Naive thymus-derived CD4-positive, alpha-beta T cell (primary cell): ENCODE data around the gene CLSTN1. TPM values are rescaled to one million over a fixed set of nuclear protein-coding genes. Genes with fewer than 3 reads are reported as not detected.

Experiments used
- ATAC-seq: fragments of 150-1000 bp; cut with Tn5 transposase; 2 replicates; pipeline ENCODE4 v1.10.0; 2021; ENCODE audit warnings: mild to moderate bottlenecking, moderate library complexity
- CTCF ChIA-PET: fragments of 350-600 bp; sonication (Branson Sonifier 250); formaldehyde crosslinking; loops from one replicate; lab custom pipeline; 2021; ENCODE audit warnings: antibody characterized with exemption; lab: Charles Lee
- POLR2A ChIA-PET: fragments of 350-600 bp; sonication (Branson Sonifier 250); formaldehyde crosslinking; loops from one replicate; lab custom pipeline; 2021; ENCODE audit warnings: antibody characterized with exemption, inconsistent platforms; lab: Charles Lee
- DNase-seq, 9 donors: peaks; one replicate each; pipeline versions ENCODE4 v3.0.0 to v3.0.0-alpha.2; 2020 to 2022; ENCODE audit warnings: mixed read lengths in 1 of 9
- H3K27ac ChIP-seq: one replicate; pipeline ENCODE4 v1.7.0; 2013; ENCODE audit warnings: mild to moderate bottlenecking, low read depth, low read length, moderate library complexity
- H3K27me3 ChIP-seq, 2 donors: one replicate each; pipeline ENCODE4 v1.7.0; 2013; ENCODE audit warnings: low read length in 2 of 2, mild to moderate bottlenecking in 2 of 2, moderate library complexity in 2 of 2; ENCODE audit not compliant: control insufficient read depth in 2 of 2, insufficient read depth in 2 of 2
- H3K36me3 ChIP-seq, 3 experiments: 1 replicate in 2 of 3; 2 replicates in 1 of 3; pipeline ENCODE4 v1.7.0; 2013; ENCODE audit warnings: low read length in 3 of 3, mild to moderate bottlenecking in 3 of 3, moderate library complexity in 1 of 3; ENCODE audit not compliant: insufficient read depth in 3 of 3, control insufficient read depth in 2 of 3
- H3K4me1 ChIP-seq, 2 donors: one replicate each; pipeline ENCODE4 v1.7.0; 2013; ENCODE audit warnings: low read length in 2 of 2, mild to moderate bottlenecking in 2 of 2, moderate library complexity in 1 of 2; ENCODE audit not compliant: control insufficient read depth in 2 of 2, insufficient read depth in 2 of 2
- H3K4me3 ChIP-seq: 2 replicates; pipeline ENCODE4 v1.7.0; 2013; ENCODE audit warnings: mild to moderate bottlenecking, low read length
- H3K9me3 ChIP-seq, 3 experiments: 1 replicate in 2 of 3; 2 replicates in 1 of 3; pipeline ENCODE4 v1.7.0; 2013; ENCODE audit warnings: low read length in 3 of 3; ENCODE audit not compliant: control insufficient read depth in 2 of 3
- H3K27ac Mint-ChIP-seq, 9 donors: one replicate each; pipeline ENCODE4 v1.8.0; 2020 to 2022; ENCODE audit warnings: mixed read lengths in 9 of 9, mild to moderate bottlenecking in 8 of 9, moderate library complexity in 5 of 9, inconsistent platforms in 2 of 9
- H3K27me3 Mint-ChIP-seq, 5 donors: one replicate each; pipeline ENCODE4 v1.8.0; 2021 to 2022; ENCODE audit warnings: mixed read lengths in 5 of 5, mild to moderate bottlenecking in 1 of 5
- H3K36me3 Mint-ChIP-seq, 5 donors: one replicate each; pipeline ENCODE4 v1.8.0; 2020 to 2022; ENCODE audit warnings: mixed read lengths in 5 of 5, mild to moderate bottlenecking in 3 of 5, inconsistent platforms in 1 of 5
- H3K4me1 Mint-ChIP-seq, 7 donors: one replicate each; pipeline ENCODE4 v1.8.0; 2020 to 2022; ENCODE audit warnings: mixed read lengths in 7 of 7, mild to moderate bottlenecking in 3 of 7, inconsistent platforms in 1 of 7
- H3K4me3 Mint-ChIP-seq, 10 donors: one replicate each; pipeline ENCODE4 v1.8.0; 2020 to 2022; ENCODE audit warnings: mild to moderate bottlenecking in 10 of 10, mixed read lengths in 10 of 10, moderate library complexity in 6 of 10, inconsistent platforms in 2 of 10
- H3K9me3 Mint-ChIP-seq, 11 donors: one replicate each; pipeline ENCODE4 v1.8.0; 2020 to 2022; ENCODE audit warnings: mixed read lengths in 11 of 11, mild to moderate bottlenecking in 4 of 11, inconsistent platforms in 1 of 11, moderate library complexity in 1 of 11
- intact Hi-C, 2 donors: fragments of 100-400 bp; cut with micrococcal nuclease; formaldehyde crosslinking; loops; one replicate each; pipeline ENCODE4 v1.15.1; 2023
- polyA plus RNA-seq, 2 donors: library from polyadenylated mRNA; unstranded; fragments of 300-500 nt; fragmentation: Illumina TruSeq; gene quantifications; one replicate each; pipeline ENCODE4 v1.2.3, GENCODE V29; 2021
- total RNA-seq, 6 experiments: library from RNA in 5 of 6; stranded (reverse) in 5 of 6; gene quantifications; 1 replicate in 5 of 6; 2 replicates in 1 of 6; pipeline ENCODE4 v1.2.3 and lab custom pipeline; 2021 to 2026

CLSTN1 gene
- total and polyA plus RNA-seq, 7 experiments from 2014 or later: 16.9 to 116 (median 78.3) TPM

DNA sequence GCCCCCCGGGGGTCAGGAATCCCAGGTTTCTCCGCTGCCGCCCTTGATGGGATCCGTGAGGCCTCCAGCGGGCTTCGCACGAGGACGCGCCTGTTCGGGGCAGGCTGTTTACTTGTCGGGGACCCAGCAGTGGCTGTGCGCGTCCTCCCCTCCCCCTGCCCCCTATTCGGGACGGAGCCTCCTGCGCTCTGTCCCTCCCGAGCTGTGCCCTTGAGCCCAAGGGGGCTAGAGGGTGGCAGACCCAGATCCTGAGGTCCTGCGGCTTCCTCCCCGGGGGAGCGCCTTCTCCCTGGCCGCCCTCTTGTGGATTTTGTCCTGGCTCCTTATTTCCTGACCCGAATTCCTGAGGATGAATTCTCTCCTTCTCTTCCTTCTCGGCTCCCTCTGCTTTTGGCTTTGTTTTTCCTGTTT is 133.8 kb downstream of the CLSTN1 start:
- Mint-ChIP-seq H3K4me1 (peaks cover 41 to 84% (median 74%) of the 10 kb centered on the region in 7 donors), H3K27me3 (no peaks in the 10 kb centered on the region), H3K4me3 (peak overlapping the region; percentile 89 to 98 (median 95)), H3K36me3 (peaks cover 4 to 33% (median 16%) of the 10 kb centered on the region in 5 donors), H3K27ac (peak overlapping the region; percentile 78 to 93 (median 82)), H3K9me3 (peaks cover 0 to 2% (median 0%) of the 10 kb centered on the region in 11 donors)
- H3K36me3 ChIP-seq: peaks cover 3 to 32% (median 8%) of the 10 kb centered on the region in 3 experiments
- no peak for ATAC-seq
- no peaks in the 10 kb centered on the region for H3K9me3 ChIP-seq
- H3K27me3 ChIP-seq: no peaks in the 10 kb centered on the region
- H3K4me1 ChIP-seq: peaks cover 48 to 55% of the 10 kb centered on the region in 2 donors
- POLR2A ChIA-PET: interaction anchor here (0.8 to 9.8 kb wide), 11 partner anchors 11 to 61 kb away, joined by 3 to 130 read pairs (median 9); partner anchors contain the start of gene PIK3CD
- peak overlapping the region; percentile 54 for H3K4me3 ChIP-seq
- peak overlapping the region; percentile 66 for H3K27ac ChIP-seq
- CTCF ChIA-PET: interaction anchor here (1.3 to 4.6 kb wide), 3 partner anchors 31 to 62 kb away, joined by 4 to 28 read pairs (median 7); no protein-coding TSS in a partner anchor
- DNase-seq: peak in 1 of 9 donors; percentile 13
- intact Hi-C loops: loop anchor here (1.0 to 5.0 kb wide), 8 partner anchors 11 to 101 kb away; partner anchors contain the start of gene TMEM201 (in 1 of the 2)

DNA sequence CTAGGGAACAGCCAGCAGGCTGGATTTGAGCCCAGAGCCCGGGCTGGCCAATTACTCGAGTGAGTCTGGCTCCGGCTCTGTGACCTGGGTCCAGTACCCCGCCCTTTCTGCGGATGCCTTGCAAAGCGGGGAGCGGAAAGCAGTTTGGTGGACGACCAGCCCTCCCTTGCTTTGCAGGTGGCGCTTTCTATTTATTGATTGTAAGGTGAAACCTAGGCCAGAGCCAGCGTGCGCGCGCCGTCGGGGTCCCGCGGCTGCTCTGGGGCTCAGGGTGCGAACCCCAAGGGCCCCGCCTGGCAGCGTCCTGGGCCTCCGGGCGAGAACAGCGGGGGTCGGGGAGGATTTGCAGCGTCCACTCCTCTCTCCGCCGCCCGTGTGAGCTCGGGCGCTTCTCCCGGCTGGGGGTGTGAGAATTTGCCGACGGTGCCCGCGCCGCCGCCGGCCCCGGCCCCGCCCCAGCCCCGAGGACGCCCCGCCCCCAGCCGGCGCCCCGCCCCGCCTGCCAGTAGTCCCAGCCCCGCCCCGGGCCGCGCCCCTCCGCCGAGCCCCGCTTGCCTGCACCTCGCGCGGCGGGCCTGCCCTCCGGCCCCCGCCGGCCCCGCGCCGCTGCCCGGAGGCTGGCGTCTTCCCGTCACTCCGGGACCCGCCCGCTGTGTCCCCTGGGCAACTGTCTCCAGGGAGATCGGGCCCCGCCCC is 134.6 kb downstream of the CLSTN1 start:
- Mint-ChIP-seq H3K9me3 (peaks cover 0 to 2% (median 0%) of the 10 kb centered on the region in 11 donors), H3K4me1 (peaks cover 36 to 85% (median 73%) of the 10 kb centered on the region in 7 donors), H3K4me3 (peak overlapping the region; percentile 80 to 90 (median 87)), H3K36me3 (peaks cover 0 to 30% (median 13%) of the 10 kb centered on the region in 5 donors), H3K27ac (peak overlapping the region in 8 of 9 donors; percentile 59 to 90 (median 78)), H3K27me3 (no peaks in the 10 kb centered on the region)
- H3K9me3 ChIP-seq: no peaks in the 10 kb centered on the region
- H3K4me1 ChIP-seq: peaks cover 53 to 59% of the 10 kb centered on the region in 2 donors
- DNase-seq (peak; percentile 62 to 89 (median 82)), ATAC-seq (peak; percentile 93)
- peaks cover 3 to 23% (median 8%) of the 10 kb centered on the region in 3 experiments for H3K36me3 ChIP-seq
- peak overlapping the region; percentile 50 for H3K4me3 ChIP-seq
- ChIA-PET CTCF (interaction anchor here (1.4 to 4.6 kb wide), 3 partner anchors 14 to 61 kb away, joined by 5 to 28 read pairs (median 8); partner anchors contain the start of gene PIK3CD), POLR2A (interaction anchor here (0.6 to 9.8 kb wide), 10 partner anchors 14 to 130 kb away, joined by 3 to 130 read pairs (median 5); partner anchors contain the start of gene PIK3CD)
- H3K27me3 ChIP-seq: no peaks in the 10 kb centered on the region
- peak overlapping the region; percentile 70 for H3K27ac ChIP-seq
- intact Hi-C loops: loop anchor here (1.0 to 5.0 kb wide), 7 partner anchors 28 to 100 kb away; partner anchors contain the start of gene TMEM201 (in 1 of the 2)

DNA sequence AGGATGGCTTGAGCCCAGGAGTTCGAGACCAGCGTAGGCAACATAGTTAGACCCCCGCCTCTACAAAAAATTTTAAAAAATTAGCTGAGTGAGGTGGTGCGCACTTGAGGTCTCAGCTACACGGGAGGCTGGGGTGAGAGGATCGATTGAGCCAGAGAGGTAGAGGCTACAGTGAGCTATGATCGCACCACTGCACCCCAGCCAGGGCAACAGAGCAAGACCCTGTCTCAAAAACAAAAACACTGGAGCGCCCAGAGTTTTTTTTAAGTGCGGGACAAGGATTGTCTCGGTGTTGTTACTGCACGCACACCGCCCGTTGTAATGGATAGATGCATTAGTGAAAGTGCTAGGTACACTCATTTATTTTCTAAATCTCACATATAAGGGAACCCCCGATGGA is 135.2 kb downstream of the CLSTN1 start:
- ATAC-seq: no peak
- Mint-ChIP-seq H3K4me3 (peak overlapping the region; percentile 80 to 90 (median 87)), H3K9me3 (peaks cover 0 to 2% (median 0%) of the 10 kb centered on the region in 11 donors), H3K4me1 (peaks cover 36 to 85% (median 73%) of the 10 kb centered on the region in 7 donors), H3K27ac (peak overlapping the region; percentile 59 to 90 (median 76)), H3K36me3 (peaks cover 0 to 30% (median 12%) of the 10 kb centered on the region in 5 donors), H3K27me3 (no peaks in the 10 kb centered on the region)
- peak overlapping the region; percentile 50 for H3K4me3 ChIP-seq
- H3K27ac ChIP-seq: peak overlapping the region; percentile 70
- no peaks in the 10 kb centered on the region for H3K27me3 ChIP-seq
- peaks cover 53 to 64% of the 10 kb centered on the region in 2 donors for H3K4me1 ChIP-seq
- ChIA-PET CTCF (interaction anchor here (1.1 to 4.6 kb wide), 4 partner anchors 11 to 61 kb away, joined by 3 to 28 read pairs (median 6); partner anchors contain the start of gene PIK3CD), POLR2A (interaction anchor here (0.6 to 9.8 kb wide), 11 partner anchors 11 to 131 kb away, joined by 3 to 130 read pairs (median 6); partner anchors contain the start of gene PIK3CD)
- peaks cover 3 to 22% (median 8%) of the 10 kb centered on the region in 3 experiments for H3K36me3 ChIP-seq
- H3K9me3 ChIP-seq: no peaks in the 10 kb centered on the region
- intact Hi-C loops: loop anchor here (2.0 to 5.0 kb wide), 3 partner anchors 39 to 100 kb away; partner anchors contain the start of gene TMEM201 (in 1 of the 2)
- no peak for DNase-seq

DNA sequence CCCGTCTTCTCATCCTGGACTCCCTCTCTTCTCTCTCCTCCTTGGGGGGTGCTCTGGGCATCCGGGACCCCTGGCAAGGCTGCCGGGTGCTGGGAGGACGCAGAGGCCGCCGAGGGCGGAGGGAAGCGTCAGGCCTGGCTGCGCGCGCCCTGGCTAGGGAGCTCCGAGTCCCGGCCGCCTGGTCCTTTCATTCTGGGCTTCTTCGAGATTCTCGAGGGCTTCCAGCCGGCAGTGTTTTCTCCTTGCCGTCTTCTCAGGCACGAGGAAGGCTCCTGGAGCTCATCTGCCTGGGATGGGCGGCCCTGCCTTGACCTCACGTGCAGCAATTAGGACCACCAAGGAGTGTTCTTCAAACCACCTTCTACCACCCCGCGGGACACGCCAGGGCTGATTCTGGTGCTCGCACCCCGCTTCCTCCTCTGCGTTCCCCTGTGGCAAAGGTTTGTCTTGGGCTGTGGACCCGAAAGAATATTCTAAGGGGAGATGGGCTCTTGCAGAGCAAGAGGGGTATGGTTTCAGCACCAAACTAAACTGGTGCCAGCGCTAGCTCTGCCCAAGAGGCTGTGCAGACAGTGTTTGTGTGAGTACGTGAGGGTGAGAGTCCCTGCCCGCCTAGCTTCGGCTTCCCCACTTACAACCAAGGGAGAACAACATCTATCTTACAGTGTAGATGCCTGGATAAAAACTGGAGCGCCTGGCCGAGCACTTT is 135.7 kb downstream of the CLSTN1 start:
- H3K4me3 ChIP-seq: peak overlapping the region; percentile 50
- H3K36me3 ChIP-seq: peaks cover 3 to 21% (median 8%) of the 10 kb centered on the region in 3 experiments
- peak overlapping the region; percentile 70 for H3K27ac ChIP-seq
- ChIA-PET POLR2A (interaction anchor here (0.6 to 9.8 kb wide), 13 partner anchors 12 to 132 kb away, joined by 3 to 130 read pairs (median 4); partner anchors contain the start of gene PIK3CD), CTCF (interaction anchor here (0.6 to 4.6 kb wide), 6 partner anchors 10 to 168 kb away, joined by 3 to 28 read pairs (median 4); partner anchors contain the start of gene PIK3CD)
- intact Hi-C loops: loop anchor here (1.0 to 5.0 kb wide), 6 partner anchors 19 to 222 kb away; partner anchors contain the start of genes CTNNBIP1 (in 1 of the 2) and TMEM201 (in 1 of the 2)
- Mint-ChIP-seq H3K36me3 (peaks cover 0 to 30% (median 12%) of the 10 kb centered on the region in 5 donors), H3K9me3 (peaks cover 0 to 2% (median 0%) of the 10 kb centered on the region in 11 donors), H3K4me1 (peaks cover 36 to 85% (median 73%) of the 10 kb centered on the region in 7 donors), H3K27ac (peak overlapping the region; percentile 61 to 90 (median 81)), H3K4me3 (peak overlapping the region; percentile 80 to 90 (median 87)), H3K27me3 (no peaks in the 10 kb centered on the region)
- H3K9me3 ChIP-seq: no peaks in the 10 kb centered on the region
- H3K4me1 ChIP-seq: peaks cover 53 to 68% of the 10 kb centered on the region in 2 donors
- ATAC-seq (no peak), DNase-seq (peak in 1 of 9 donors; percentile 24)
- no peaks in the 10 kb centered on the region for H3K27me3 ChIP-seq

DNA sequence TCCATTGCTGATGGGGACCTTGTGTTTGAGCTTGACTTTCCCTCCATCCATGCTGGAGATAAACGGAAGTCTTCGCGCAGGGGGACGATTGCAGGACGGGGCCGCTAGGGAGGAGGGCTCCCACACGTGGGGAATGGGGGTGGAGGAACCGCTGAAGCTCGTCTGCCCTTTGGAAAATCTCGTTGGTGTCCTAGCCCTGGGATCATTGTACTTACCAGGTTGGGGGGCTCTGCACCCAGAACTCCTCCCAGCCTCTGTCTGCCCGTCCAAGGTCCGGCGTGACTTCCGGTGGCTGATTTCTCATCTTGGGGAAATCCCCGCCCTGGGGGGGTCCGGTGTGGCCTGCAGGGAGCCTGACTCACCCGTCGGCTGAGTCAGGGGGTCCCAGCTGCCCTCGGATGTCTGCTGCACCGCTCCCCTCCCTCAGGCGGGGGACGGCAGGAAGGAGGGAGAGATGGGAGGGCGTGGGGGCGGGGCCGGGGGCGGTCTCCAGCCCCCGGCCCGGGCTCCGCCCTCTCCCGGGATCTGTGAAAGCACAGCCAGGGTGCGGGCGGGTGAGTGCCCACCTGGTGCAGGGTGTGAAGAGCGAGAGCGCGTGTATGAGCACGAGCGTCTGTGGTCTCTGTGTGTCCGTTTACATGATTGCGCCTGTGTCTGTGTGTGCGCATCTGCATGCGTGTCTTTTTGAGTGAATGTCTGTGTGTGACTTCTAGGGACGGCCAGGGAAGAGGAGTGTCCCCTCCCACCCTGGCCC is 136.5 kb downstream of the CLSTN1 start:
- H3K4me1 ChIP-seq: peaks cover 53 to 67% of the 10 kb centered on the region in 2 donors
- H3K4me3 ChIP-seq: peak overlapping the region; percentile 50
- Mint-ChIP-seq H3K36me3 (peaks cover 0 to 26% (median 9%) of the 10 kb centered on the region in 5 donors), H3K4me3 (peak overlapping the region; percentile 80 to 90 (median 87)), H3K4me1 (peaks cover 36 to 83% (median 67%) of the 10 kb centered on the region in 7 donors), H3K27me3 (no peaks in the 10 kb centered on the region), H3K9me3 (no peaks in the 10 kb centered on the region), H3K27ac (peak overlapping the region; percentile 69 to 92 (median 85))
- H3K36me3 ChIP-seq: peaks cover 3 to 26% (median 8%) of the 10 kb centered on the region in 3 experiments
- ChIA-PET CTCF (interaction anchor here (0.6 to 4.6 kb wide), 4 partner anchors 15 to 168 kb away, joined by 4 to 28 read pairs (median 6); partner anchors contain the start of gene PIK3CD), POLR2A (interaction anchor here (0.6 to 9.8 kb wide), 12 partner anchors 11 to 711 kb away, joined by 3 to 130 read pairs (median 4); partner anchors contain the start of genes PGD and PIK3CD)
- H3K27me3 ChIP-seq: no peaks in the 10 kb centered on the region
- DNase-seq (peak in 7 of 9 donors; percentile 29 to 71 (median 41)), ATAC-seq (peak; percentile 65)
- H3K27ac ChIP-seq: peak overlapping the region; percentile 70
- intact Hi-C loops: loop anchor here (1.0 to 5.0 kb wide), 4 partner anchors 18 to 223 kb away; partner anchors contain the start of gene CTNNBIP1 (in 1 of the 2)
- no peaks in the 10 kb centered on the region for H3K9me3 ChIP-seq
